Tibial nerve (tissue), 4 donors: Measurements from ENCODE around the gene SEMA5A.

Experiments used
- EP300 ChIP-seq, 2 donors: sonication (generic); formaldehyde crosslinking; IDR thresholded peaks; one replicate each; pipeline ENCODE4 v1.6.1; 2017; ENCODE audit warnings: antibody characterized with exemption in 2 of 2, mild to moderate bottlenecking in 1 of 2
- TF ChIP-seq, protein P1 (sequence below), 5 experiments: fragments of 200-600 bp in 3 of 5; fragments of 450-650 bp in 2 of 5; sonication (generic) in 3 of 5; IDR thresholded peaks; one replicate each; pipeline ENCODE4 v1.5.1; 2016 to 2019; ENCODE audit warnings: antibody characterized with exemption in 5 of 5, mild to moderate bottlenecking in 3 of 5, moderate library complexity in 2 of 5

DNA sequence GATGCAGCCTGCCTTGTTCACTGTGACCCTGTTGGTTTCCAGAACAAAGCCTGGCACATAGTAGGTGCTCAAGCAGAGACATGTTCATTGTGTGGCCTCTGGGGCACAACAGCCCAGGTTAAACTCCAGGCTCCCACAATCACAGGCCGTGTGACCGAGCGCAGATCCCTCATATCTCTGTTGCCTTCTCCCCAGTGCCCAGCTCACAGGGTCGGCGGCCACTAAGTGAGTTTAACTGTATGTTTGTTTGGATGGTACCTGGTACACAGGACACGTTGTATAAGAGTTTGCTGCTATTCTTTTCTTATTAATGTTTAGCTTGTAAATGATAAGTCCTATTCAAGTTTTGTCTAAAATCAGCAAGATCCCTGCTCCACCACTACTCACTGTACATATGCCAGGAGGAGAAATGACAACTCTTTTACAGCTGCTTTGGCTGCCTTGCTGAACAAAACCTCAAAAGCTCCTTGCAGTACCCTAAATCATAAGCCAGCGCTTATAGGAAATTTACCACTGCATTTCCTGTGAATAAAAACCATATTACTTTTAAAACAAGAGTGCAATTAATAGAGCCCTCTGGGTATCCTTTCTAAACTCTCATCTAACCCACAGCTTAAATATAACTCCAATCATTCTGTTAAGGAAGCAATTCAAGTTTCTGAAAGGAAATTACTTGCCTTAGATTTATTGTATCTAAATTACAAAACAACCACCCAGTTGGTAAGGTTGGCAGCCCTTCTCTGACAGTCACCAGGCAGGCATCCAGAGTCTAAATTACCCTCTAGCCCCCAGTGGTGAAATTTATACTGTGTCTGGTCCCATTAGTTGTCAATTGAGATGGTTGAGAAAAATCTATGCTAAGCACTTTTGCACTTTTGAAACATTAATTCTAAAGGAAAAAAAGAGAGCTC, 379.4 kb downstream of the SEMA5A start:
- TF ChIP-seq, protein P1, sequence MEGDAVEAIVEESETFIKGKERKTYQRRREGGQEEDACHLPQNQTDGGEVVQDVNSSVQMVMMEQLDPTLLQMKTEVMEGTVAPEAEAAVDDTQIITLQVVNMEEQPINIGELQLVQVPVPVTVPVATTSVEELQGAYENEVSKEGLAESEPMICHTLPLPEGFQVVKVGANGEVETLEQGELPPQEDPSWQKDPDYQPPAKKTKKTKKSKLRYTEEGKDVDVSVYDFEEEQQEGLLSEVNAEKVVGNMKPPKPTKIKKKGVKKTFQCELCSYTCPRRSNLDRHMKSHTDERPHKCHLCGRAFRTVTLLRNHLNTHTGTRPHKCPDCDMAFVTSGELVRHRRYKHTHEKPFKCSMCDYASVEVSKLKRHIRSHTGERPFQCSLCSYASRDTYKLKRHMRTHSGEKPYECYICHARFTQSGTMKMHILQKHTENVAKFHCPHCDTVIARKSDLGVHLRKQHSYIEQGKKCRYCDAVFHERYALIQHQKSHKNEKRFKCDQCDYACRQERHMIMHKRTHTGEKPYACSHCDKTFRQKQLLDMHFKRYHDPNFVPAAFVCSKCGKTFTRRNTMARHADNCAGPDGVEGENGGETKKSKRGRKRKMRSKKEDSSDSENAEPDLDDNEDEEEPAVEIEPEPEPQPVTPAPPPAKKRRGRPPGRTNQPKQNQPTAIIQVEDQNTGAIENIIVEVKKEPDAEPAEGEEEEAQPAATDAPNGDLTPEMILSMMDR (IDR thresholded peaks at IDR 0.05), result no peak
- no peak for TF ChIP-seq EP300 (IDR thresholded peaks at IDR 0.05)
